GM18873 (cell line): ENCODE data around the gene BNIP1.
A peak's percentile ranks its signal among the peaks of the same experiment; 100 is the strongest.
"Not testable (repeated sequence)": the region's sequence is repeated elsewhere in the genome, so short reads cannot be mapped to it uniquely, and the experiment has no call there.

Experiments
- ATAC-seq: cut with Tn5 transposase; IDR thresholded peaks from one replicate; pipeline ENCODE4 v1.9.1; 2021; ENCODE audit warnings: mild to moderate bottlenecking, moderate library complexity, moderate number of reproducible peaks; ENCODE audit not compliant: unreplicated experiment, low FRiP score

The BNIP1 gene

GRCh38 chr5:173144200-173145176 is at the start of gene BNIP1:
TSS of gene BNIP1 (plus strand) at chr5:173144531. CDS start at chr5:173144546, 15 bp downstream.
- ATAC-seq: peak; percentile 82

- no peak for ATAC-seq
Measured at GRCh38 chr5:173098787-173099186, 45.5 kb upstream of the BNIP1 start.

GRCh38 chr5:173099461-173099860 is 44.9 kb upstream of the BNIP1 start:
- ATAC-seq: no peak

- no peak for ATAC-seq
Measured at GRCh38 chr5:173101245-173101644, 43.1 kb upstream of the BNIP1 start.

GRCh38 chr5:173103411-173103810 is 40.9 kb upstream of the BNIP1 start:
- ATAC-seq: no peak

GRCh38 chr5:173108914-173109313 is 35.4 kb upstream of the BNIP1 start:
- ATAC-seq: no peak

GRCh38 chr5:173114536-173114935 is 29.8 kb upstream of the BNIP1 start:
- no peak for ATAC-seq

GRCh38 chr5:173119719-173120118 is 24.6 kb upstream of the BNIP1 start:
- ATAC-seq: no peak

- no peak for ATAC-seq
Measured at GRCh38 chr5:173123416-173123815, 20.9 kb upstream of the BNIP1 start.

GRCh38 chr5:173132166-173132565 is 12.2 kb upstream of the BNIP1 start:
- ATAC-seq: not testable (repeated sequence)

- ATAC-seq: no peak
Measured at GRCh38 chr5:173138707-173139106, 5.6 kb upstream of the BNIP1 start.

GRCh38 chr5:173139631-173140030 is 4.7 kb upstream of the BNIP1 start:
- no peak for ATAC-seq

- ATAC-seq: no peak
Measured at GRCh38 chr5:173140769-173141168, 3.6 kb upstream of the BNIP1 start.

- ATAC-seq: no peak
Measured at GRCh38 chr5:173143567-173143966, 764 bp upstream of the BNIP1 start.

- no peak for ATAC-seq
Measured at GRCh38 chr5:173148354-173148753, 4.0 kb downstream of the BNIP1 start.

GRCh38 chr5:173152547-173152946 is 8.2 kb downstream of the BNIP1 start:
- ATAC-seq: no peak

- ATAC-seq: no peak
Measured at GRCh38 chr5:173153842-173154241, 9.5 kb downstream of the BNIP1 start.

- ATAC-seq: not testable (repeated sequence)
Measured at GRCh38 chr5:173154619-173155018, 10.3 kb downstream of the BNIP1 start.

GRCh38 chr5:173155912-173156311 is 11.6 kb downstream of the BNIP1 start:
- no peak for ATAC-seq

GRCh38 chr5:173158366-173158765 is 14.0 kb downstream of the BNIP1 start:
- ATAC-seq: no peak

- ATAC-seq: no peak
Measured at GRCh38 chr5:173159256-173159655, 14.9 kb downstream of the BNIP1 start.

- ATAC-seq: no peak
Measured at GRCh38 chr5:173161148-173161547, 16.8 kb downstream of the BNIP1 start.
